ENCODE data around the gene CCNY.

The CCNY gene

DNA sequence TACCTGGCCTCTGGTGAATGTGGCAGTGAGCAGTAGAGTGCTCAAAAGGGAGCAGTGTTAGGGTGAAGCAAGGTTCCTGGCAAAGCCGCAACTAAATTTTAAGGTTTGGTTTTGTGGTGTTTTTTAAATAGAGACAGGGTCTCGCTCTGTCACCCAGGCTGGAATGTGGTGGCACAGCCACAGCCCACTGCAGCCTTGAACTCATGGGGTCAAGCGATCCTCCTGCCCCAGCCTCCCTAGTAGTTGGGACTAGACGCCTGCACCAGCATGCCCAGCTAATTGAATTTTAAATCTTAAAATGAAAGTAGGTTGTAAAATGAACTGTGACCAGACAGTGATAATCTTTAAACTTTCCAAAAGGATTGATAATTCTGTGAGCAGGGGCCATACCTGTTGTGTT, 130.4 kb downstream of the CCNY start:
- TF ChIP-seq SIN3A (IDR thresholded peaks at IDR 0.05; ENCODE audit: borderline replicate concordance, insufficient read depth, low read length) (no peak), POLR2AphosphoS5 (IDR thresholded peaks at IDR 0.05; ENCODE audit: low read depth, low read length) (no peak), FOXP2 (optimal IDR thresholded peaks at IDR 0.05; ENCODE audit: borderline replicate concordance, extremely low read depth, extremely low read length, insufficient read depth) (no peak), TAF1 (IDR thresholded peaks at IDR 0.05; ENCODE audit: borderline replicate concordance, insufficient read depth, low read length) (no peak)
- TF ChIP-seq, protein P1, sequence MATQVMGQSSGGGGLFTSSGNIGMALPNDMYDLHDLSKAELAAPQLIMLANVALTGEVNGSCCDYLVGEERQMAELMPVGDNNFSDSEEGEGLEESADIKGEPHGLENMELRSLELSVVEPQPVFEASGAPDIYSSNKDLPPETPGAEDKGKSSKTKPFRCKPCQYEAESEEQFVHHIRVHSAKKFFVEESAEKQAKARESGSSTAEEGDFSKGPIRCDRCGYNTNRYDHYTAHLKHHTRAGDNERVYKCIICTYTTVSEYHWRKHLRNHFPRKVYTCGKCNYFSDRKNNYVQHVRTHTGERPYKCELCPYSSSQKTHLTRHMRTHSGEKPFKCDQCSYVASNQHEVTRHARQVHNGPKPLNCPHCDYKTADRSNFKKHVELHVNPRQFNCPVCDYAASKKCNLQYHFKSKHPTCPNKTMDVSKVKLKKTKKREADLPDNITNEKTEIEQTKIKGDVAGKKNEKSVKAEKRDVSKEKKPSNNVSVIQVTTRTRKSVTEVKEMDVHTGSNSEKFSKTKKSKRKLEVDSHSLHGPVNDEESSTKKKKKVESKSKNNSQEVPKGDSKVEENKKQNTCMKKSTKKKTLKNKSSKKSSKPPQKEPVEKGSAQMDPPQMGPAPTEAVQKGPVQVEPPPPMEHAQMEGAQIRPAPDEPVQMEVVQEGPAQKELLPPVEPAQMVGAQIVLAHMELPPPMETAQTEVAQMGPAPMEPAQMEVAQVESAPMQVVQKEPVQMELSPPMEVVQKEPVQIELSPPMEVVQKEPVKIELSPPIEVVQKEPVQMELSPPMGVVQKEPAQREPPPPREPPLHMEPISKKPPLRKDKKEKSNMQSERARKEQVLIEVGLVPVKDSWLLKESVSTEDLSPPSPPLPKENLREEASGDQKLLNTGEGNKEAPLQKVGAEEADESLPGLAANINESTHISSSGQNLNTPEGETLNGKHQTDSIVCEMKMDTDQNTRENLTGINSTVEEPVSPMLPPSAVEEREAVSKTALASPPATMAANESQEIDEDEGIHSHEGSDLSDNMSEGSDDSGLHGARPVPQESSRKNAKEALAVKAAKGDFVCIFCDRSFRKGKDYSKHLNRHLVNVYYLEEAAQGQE (IDR thresholded peaks at IDR 0.05; ENCODE audit: insufficient read depth in 1 of 2, low read depth in 2 of 2, low read length in 2 of 2): no peak

DNA sequence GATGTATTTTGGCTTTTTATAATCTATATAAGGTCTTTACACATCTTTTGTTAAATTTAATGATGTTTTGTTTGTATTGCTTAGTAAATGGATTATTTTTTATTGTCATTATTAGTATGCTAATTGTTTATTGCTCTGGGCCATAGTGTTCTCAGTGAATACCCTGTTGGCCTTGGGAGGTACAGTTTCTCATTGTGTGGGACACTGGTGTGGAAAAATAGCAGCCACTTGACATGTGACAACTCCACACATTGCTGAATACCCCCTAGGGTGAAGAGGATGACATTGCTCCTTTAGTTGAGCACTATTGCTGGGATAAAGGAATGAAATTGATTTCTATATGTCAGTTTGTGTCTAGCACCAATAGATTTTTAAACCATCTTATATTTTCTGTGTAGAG, 130.9 kb downstream of the CCNY start:
- TF ChIP-seq, protein P1 (IDR thresholded peaks at IDR 0.05; ENCODE audit: insufficient read depth in 1 of 2, low read depth in 2 of 2, low read length in 2 of 2): no peak
- TF ChIP-seq SIN3A (IDR thresholded peaks at IDR 0.05; ENCODE audit: borderline replicate concordance, insufficient read depth, low read length) (no peak), TAF1 (IDR thresholded peaks at IDR 0.05; ENCODE audit: borderline replicate concordance, insufficient read depth, low read length) (no peak), FOXP2 (optimal IDR thresholded peaks at IDR 0.05; ENCODE audit: borderline replicate concordance, extremely low read depth, extremely low read length, insufficient read depth) (no peak), POLR2AphosphoS5 (IDR thresholded peaks at IDR 0.05; ENCODE audit: low read depth, low read length) (no peak)

DNA sequence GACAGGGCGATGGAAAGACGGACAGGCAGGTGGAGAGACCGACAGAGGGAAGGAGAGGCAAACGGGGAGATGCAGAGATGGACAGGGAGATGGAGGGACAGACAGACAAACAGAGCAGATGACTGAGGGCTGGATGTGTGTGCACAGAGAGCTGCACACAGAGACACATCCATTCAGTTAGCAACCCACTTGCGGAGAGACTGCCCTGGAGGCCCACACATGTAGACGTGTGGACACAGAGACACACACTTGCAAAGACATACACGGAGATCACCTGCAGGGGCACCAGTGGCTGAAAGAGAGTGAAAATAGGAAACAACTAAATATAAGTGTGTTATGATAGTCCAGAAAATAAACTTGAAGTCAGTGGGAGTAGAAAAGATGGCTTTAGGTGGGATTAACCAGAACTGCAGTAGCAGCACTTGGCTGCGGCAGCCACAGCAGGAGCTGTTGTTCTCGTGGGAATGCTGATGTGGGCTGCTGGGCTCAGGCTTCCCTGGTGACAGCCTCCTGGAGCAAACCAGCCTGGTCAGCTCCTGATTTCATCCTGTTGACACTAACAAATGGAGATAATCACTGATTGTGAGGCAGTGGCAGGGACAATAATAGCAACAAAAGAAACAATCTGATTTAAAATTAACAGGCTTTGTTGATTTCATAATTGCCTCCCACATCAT, 134.1 kb downstream of the CCNY start:
- TF ChIP-seq POLR2AphosphoS5 (IDR thresholded peaks at IDR 0.05; ENCODE audit: low read depth, low read length) (no peak), FOXP2 (optimal IDR thresholded peaks at IDR 0.05; ENCODE audit: borderline replicate concordance, extremely low read depth, extremely low read length, insufficient read depth) (no peak), SIN3A (IDR thresholded peaks at IDR 0.05; ENCODE audit: borderline replicate concordance, insufficient read depth, low read length) (no peak), TAF1 (IDR thresholded peaks at IDR 0.05; ENCODE audit: borderline replicate concordance, insufficient read depth, low read length) (no peak)
- TF ChIP-seq, protein P1 (IDR thresholded peaks at IDR 0.05; ENCODE audit: insufficient read depth in 1 of 2, low read depth in 2 of 2, low read length in 2 of 2): no peak

DNA sequence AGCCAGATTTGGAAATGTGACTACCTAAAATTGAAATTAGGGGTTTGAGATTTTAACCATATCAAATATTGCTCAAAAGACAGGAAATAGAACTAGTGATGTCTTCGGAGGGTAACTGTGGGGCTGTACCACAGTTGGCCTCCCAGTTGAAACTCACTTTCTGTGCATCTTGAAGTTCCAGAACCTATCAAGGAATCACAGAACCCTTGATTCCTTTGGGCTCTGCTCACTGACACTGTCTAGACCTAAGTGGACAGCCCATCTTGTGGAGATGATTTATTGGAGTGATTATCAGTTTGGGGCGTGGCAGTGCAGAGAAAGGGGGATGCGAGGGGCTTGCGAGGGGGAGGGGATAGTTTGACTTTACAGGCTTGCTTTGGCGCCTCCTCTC, 134.6 kb downstream of the CCNY start:
- no peak for TF ChIP-seq TAF1 (IDR thresholded peaks at IDR 0.05; ENCODE audit: borderline replicate concordance, insufficient read depth, low read length)
- TF ChIP-seq FOXP2 (optimal IDR thresholded peaks at IDR 0.05; ENCODE audit: borderline replicate concordance, extremely low read depth, extremely low read length, insufficient read depth): no peak
- no peak for TF ChIP-seq POLR2AphosphoS5 (IDR thresholded peaks at IDR 0.05; ENCODE audit: low read depth, low read length)
- no peak for TF ChIP-seq SIN3A (IDR thresholded peaks at IDR 0.05; ENCODE audit: borderline replicate concordance, insufficient read depth, low read length)
- TF ChIP-seq, protein P1 (IDR thresholded peaks at IDR 0.05; ENCODE audit: insufficient read depth in 1 of 2, low read depth in 2 of 2, low read length in 2 of 2): no peak
